ENCODE results near the gene HSD3B7. TPM values are rescaled to one million over a fixed set of nuclear protein-coding genes. Genes with fewer than 3 reads are reported as not detected.

Gene HSD3B7
- total and polyA plus RNA-seq, 10 of the 15 experiments (the other 5 are each of a cell fraction or from before 2014, with no cell fraction given): 0.18 to 1.8 (median 0.48) TPM; not detected in 1

- no peak overlapping the region for H3K27ac ChIP-seq (ENCODE audit: control insufficient read depth, insufficient read depth)
- no peaks in the 10 kb centered on the region for H3K4me1 ChIP-seq (ENCODE audit: control insufficient read depth, insufficient read depth, low read length)
- ChIA-PET RAD21 (ENCODE audit: unreplicated experiment) (no interaction called here), SMC1A (ENCODE audit: uncharacterized antibody, unreplicated experiment) (no interaction called here), POLR2A (no interaction called here), CTCF (no interaction called here)
- H2AFZ ChIP-seq (ENCODE audit: control insufficient read depth, low read depth, low read length): no peak overlapping the region
- WGBS (ENCODE audit: insufficient coverage, insufficient replicate concordance, low lambda C conversion rate, missing lambda C conversion rate): 98% methylated on average over 15 of the region's 15 CpGs
- no peak overlapping the region for H3K4me3 ChIP-seq
- BruUV-seq (replicated peaks): no TSS peak
- no peak overlapping the region for H3K4me2 ChIP-seq (ENCODE audit: control insufficient read depth, insufficient read depth)
- no peaks in the 10 kb centered on the region for H3K79me2 ChIP-seq (ENCODE audit: control insufficient read depth, insufficient read depth, low read length)
- H3K36me3 ChIP-seq (ENCODE audit: control insufficient read depth in 2 of 2, insufficient read depth in 2 of 2, low read length in 1 of 2): peaks cover 5 to 35% of the 10 kb centered on the region in 2 experiments; a peak in 3 of 4 replicates
- intact Hi-C loops (cut with micrococcal nuclease; ENCODE audit: unreplicated experiment): no loop called here
- no peak overlapping the region for H3K9ac ChIP-seq (ENCODE audit: control insufficient read depth, insufficient read depth, low read length)
- TF ChIP-seq MEF2B (IDR thresholded peaks at IDR 0.05; ENCODE audit: partially characterized antibody, poor library complexity, severe bottlenecking) (no peak), SMARCA5 (IDR thresholded peaks at IDR 0.05) (no peak), CUX1 (IDR thresholded peaks at IDR 0.05; ENCODE audit: insufficient replicate concordance, low read depth, low read length) (no peak)
- no peaks in the 10 kb centered on the region for H3K9me3 ChIP-seq (replicated peaks; ENCODE audit: control insufficient read depth, insufficient read depth, low read length)
- H3K27me3 ChIP-seq (replicated peaks in 1 of 2; ENCODE audit: control insufficient read depth in 2 of 2, insufficient read depth in 2 of 2, low read length in 1 of 2): no peaks in the 10 kb centered on the region
- in situ Hi-C loops (cut with MboI): loop anchor here (25.0 kb wide), 1 partner anchor 457 kb away; the partner anchor contains the start of genes COX6A2 and ZNF843
- DNase-seq (ENCODE audit: low read depth, low spot score) (no peak), ATAC-seq (no peak), FAIRE-seq (no peak)
- H4K20me1 ChIP-seq (ENCODE audit: control insufficient read depth, insufficient read depth): no peaks in the 10 kb centered on the region
These were observed 5.0 kb upstream of the HSD3B7 start for GRCh38 chr16:30980023-30980371.
